Gastrocnemius medialis (tissue), 4 donors: ENCODE data around the gene FCF1. TPM values are rescaled to one million over a fixed set of nuclear protein-coding genes. Genes with fewer than 3 reads are reported as not detected.
"Not testable (repeated sequence)": the region's sequence is repeated elsewhere in the genome, so short reads cannot be mapped to it uniquely, and the experiment has no call there.

Source experiments
- ATAC-seq, 2 donors: fragments of 150-250 bp; one replicate each; pipeline ENCODE4 v1.9.1; 2016
- DNase-seq, 2 donors: peaks; one replicate each; pipeline ENCODE4 v3.0.0-alpha.2; 2019
- H3K27ac ChIP-seq, 4 donors: fragments of 200-600 bp; sonication (generic); 1 replicate in 1 of 4; 2 replicates in 3 of 4; pipeline ENCODE4 v1.5.1; 2016 to 2018; ENCODE audit warnings: mild to moderate bottlenecking in 2 of 4, moderate library complexity in 1 of 4
- H3K27me3 ChIP-seq, 3 donors: fragments of 200-600 bp; sonication (generic) in 2 of 3; 1 replicate in 1 of 3; 2 replicates in 2 of 3; pipeline versions ENCODE4 v1.5.1 to v1.6.0; 2016 to 2019; ENCODE audit warnings: mild to moderate bottlenecking in 1 of 3, moderate library complexity in 1 of 3
- H3K36me3 ChIP-seq, 2 donors: fragments of 200-600 bp; sonication (generic) in 1 of 2; one replicate each; pipeline ENCODE4 v1.5.1; 2017 to 2018
- H3K4me1 ChIP-seq, 2 donors: fragments of 200-600 bp; sonication (generic) in 1 of 2; one replicate each; pipeline ENCODE4 v1.5.1; 2016 to 2017; ENCODE audit warnings: mild to moderate bottlenecking in 2 of 2
- H3K4me3 ChIP-seq, 4 donors: fragments of 200-600 bp; sonication (generic) in 3 of 4; 1 replicate in 1 of 4; 2 replicates in 3 of 4; pipeline ENCODE4 v1.5.1; 2016 to 2019; ENCODE audit warnings: mild to moderate bottlenecking in 2 of 4
- H3K9me3 ChIP-seq, 3 donors: fragments of 200-600 bp; sonication (generic) in 2 of 3; 1 replicate in 1 of 3; 2 replicates in 2 of 3; pipeline ENCODE4 v1.5.1; 2016 to 2019
- CTCF ChIP-seq, 5 experiments: fragments of 450-650 bp in 3 of 5; fragments of 200-600 bp in 2 of 5; sonication (generic) in 2 of 5; IDR thresholded peaks in 4 of 5; conservative IDR thresholded peaks in 1 of 5; 1 replicate in 4 of 5; 2 replicates in 1 of 5; pipeline ENCODE4 v1.5.1; 2016 to 2019; ENCODE audit warnings: antibody characterized with exemption in 5 of 5, mild to moderate bottlenecking in 3 of 5, moderate library complexity in 3 of 5
- POLR2A ChIP-seq, 2 donors: fragments of 450-650 bp; IDR thresholded peaks; one replicate each; pipeline ENCODE4 v1.6.1; 2017; ENCODE audit warnings: antibody characterized with exemption in 2 of 2, mild to moderate bottlenecking in 2 of 2, moderate library complexity in 2 of 2
- in situ Hi-C, 4 donors: fragments of 200-750 bp; cut with MboI; loops; one replicate each; pipeline versions ENCODE4 v1.15.0 to v1.8.0; 2017; ENCODE audit warnings: low sequenced_read_pairs in 4 of 4
- intact Hi-C: fragments of 100-400 bp; cut with DNase I; formaldehyde crosslinking; loops from one replicate; pipeline ENCODE4 v1.15.1; 2023; ENCODE audit warnings: low total_unique reads
- total RNA-seq, 4 donors: library from RNA; depleted of rRNA; stranded (reverse); fragments of >200 nt; gene quantifications; one replicate each; pipeline versions ENCODE4 v1.1.0 to v1.2.3, GENCODE V29; 2016

FCF1 gene
- total RNA-seq, 4 donors from 2014 or later = 15.1 to 22.9 (median 18.6) TPM

- TF ChIP-seq CTCF (IDR thresholded peaks at IDR 0.05 in 4 of 5, conservative IDR thresholded peaks at IDR 0.05 in 1 of 5) = no peak
- no peak for TF ChIP-seq POLR2A (IDR thresholded peaks at IDR 0.05)
- ATAC-seq (no peak), DNase-seq (no peak)
- in situ Hi-C loops = no loop called here
- Histone ChIP-seq H3K36me3 (no peaks in the 10 kb centered on the region), H3K27me3 (no peaks in the 10 kb centered on the region), H3K4me1 (no peaks in the 10 kb centered on the region), H3K27ac (no peak overlapping the region), H3K4me3 (no peak overlapping the region), H3K9me3 (no peaks in the 10 kb centered on the region)
- intact Hi-C loops = no loop called here
Observed at GRCh38 chr14:74754899-74755298, 42.0 kb downstream of the FCF1 start.

GRCh38 chr14:74756326-74756725, 43.4 kb downstream of the FCF1 start:
- Histone ChIP-seq H3K36me3 (no peaks in the 10 kb centered on the region), H3K27me3 (no peaks in the 10 kb centered on the region), H3K4me1 (no peaks in the 10 kb centered on the region), H3K9me3 (no peaks in the 10 kb centered on the region), H3K27ac (no peak overlapping the region), H3K4me3 (no peak overlapping the region)
- DNase-seq (no peak), ATAC-seq (no peak)
- in situ Hi-C loops = no loop called here
- intact Hi-C loops = no loop called here
- no peak for TF ChIP-seq CTCF (IDR thresholded peaks at IDR 0.05 in 4 of 5, conservative IDR thresholded peaks at IDR 0.05 in 1 of 5)
- no peak for TF ChIP-seq POLR2A (IDR thresholded peaks at IDR 0.05)

DNA sequence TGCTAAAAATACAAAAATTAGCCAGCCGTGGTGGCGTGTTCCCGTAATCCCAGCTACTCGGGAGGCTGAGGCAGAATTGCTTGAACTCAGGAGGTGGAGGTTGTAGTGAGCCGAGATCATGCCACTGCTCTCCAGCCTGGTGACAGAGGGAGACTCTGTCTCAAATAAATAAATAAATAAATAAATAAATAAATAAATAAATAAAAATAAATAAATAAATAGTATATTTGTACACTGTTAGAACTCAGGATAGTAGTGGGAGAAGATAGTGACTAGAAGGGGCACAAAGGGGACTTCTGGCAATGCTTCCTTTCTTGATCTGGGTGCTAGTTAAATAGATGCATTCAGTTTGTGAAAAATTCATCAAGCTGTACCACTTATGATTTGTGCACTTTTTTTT, 45.6 kb downstream of the FCF1 start:
- intact Hi-C loops, DNase-seq: not testable (repeated sequence)

GRCh38 chr14:74762917-74763802, 50.2 kb downstream of the FCF1 start, which contains the start of gene YLPM1:
TSS of gene YLPM1 (plus strand) at chr14:74763316. CDS start at chr14:74763490, 174 bp downstream.
- in situ Hi-C loops (no loop called here), intact Hi-C loops (loop anchor here (1.0 to 2.0 kb wide), 4 partner anchors 50 to 154 kb away; partner anchors contain the start of genes AREL1, FCF1 and LTBP2)
- Histone ChIP-seq H3K4me3 (peak within 1 kb of the TSS; percentile 78 to 99 (median 88)), H3K4me1 (peaks cover 40 to 45% of the 10 kb centered on the region in 2 donors), H3K27ac (peak within 1 kb of the TSS; percentile 88 to 94 (median 90)), H3K9me3 (no peaks in the 10 kb centered on the region), H3K27me3 (no peaks in the 10 kb centered on the region), H3K36me3 (no peaks in the 10 kb centered on the region)
- DNase-seq = peak; percentile 89 to 92
- peak in 3 of 5 experiments; percentile 28 to 44 (median 29) for TF ChIP-seq CTCF (IDR thresholded peaks at IDR 0.05 in 4 of 5, conservative IDR thresholded peaks at IDR 0.05 in 1 of 5)
- peak; percentile 80 to 89 for TF ChIP-seq POLR2A (IDR thresholded peaks at IDR 0.05)
- peak; percentile 100 for ATAC-seq

More for the DNA sequence above, 45.6 kb downstream of the FCF1 start:
- H3K27ac ChIP-seq, H3K4me3 ChIP-seq, H3K27me3 ChIP-seq, H3K4me1 ChIP-seq, H3K9me3 ChIP-seq, H3K36me3 ChIP-seq, ATAC-seq, in situ Hi-C loops: not testable (repeated sequence)

DNA sequence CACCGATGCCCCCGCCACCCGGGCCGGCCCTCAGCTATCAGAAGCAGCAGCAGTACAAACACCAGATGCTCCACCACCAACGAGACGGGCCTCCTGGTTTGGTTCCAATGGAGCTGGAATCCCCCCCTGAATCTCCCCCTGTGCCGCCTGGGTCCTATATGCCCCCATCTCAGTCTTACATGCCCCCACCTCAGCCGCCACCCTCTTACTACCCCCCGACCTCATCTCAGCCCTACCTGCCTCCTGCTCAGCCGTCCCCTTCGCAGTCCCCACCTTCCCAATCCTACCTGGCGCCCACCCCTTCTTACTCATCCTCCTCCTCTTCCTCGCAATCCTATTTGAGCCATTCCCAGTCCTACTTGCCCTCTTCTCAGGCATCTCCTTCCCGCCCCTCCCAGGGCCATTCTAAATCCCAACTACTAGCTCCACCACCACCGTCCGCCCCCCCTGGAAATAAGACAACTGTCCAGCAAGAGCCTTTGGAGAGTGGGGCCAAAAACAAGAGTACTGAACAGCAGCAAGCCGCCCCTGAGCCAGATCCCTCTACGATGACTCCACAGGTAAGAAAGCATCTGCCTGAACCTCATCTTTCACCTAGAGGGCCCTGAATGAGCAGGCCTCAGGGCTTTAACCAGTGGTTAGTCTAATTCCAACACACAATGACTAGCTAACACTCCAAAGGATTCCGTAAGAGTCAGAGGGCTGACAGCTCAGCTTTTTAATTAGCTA, 51.0 kb downstream of the FCF1 start:
- TF ChIP-seq CTCF (IDR thresholded peaks at IDR 0.05 in 4 of 5, conservative IDR thresholded peaks at IDR 0.05 in 1 of 5) (no peak), POLR2A (IDR thresholded peaks at IDR 0.05) (no peak)
- in situ Hi-C loops (no loop called here), intact Hi-C loops (loop anchor here (1.0 to 2.0 kb wide), 4 partner anchors 51 to 155 kb away; partner anchors contain the start of genes AREL1, FCF1 and LTBP2)
- peak overlapping the region; percentile 78 to 99 (median 88) for H3K4me3 ChIP-seq
- no peaks in the 10 kb centered on the region for H3K27me3 ChIP-seq
- no peaks in the 10 kb centered on the region for H3K36me3 ChIP-seq
- peak overlapping the region; percentile 88 to 94 (median 90) for H3K27ac ChIP-seq
- DNase-seq (no peak), ATAC-seq (no peak)
- no peaks in the 10 kb centered on the region for H3K9me3 ChIP-seq
- peaks cover 47 to 49% of the 10 kb centered on the region in 2 donors for H3K4me1 ChIP-seq
